GM12891 (cell line): ENCODE data around the gene EYA4.

Source experiments
- DNase-seq: peaks from one replicate; pipeline ENCODE4 v3.0.0; 2011; ENCODE audit warnings: low spot score; ENCODE audit not compliant: insufficient read length
- FAIRE-seq: peaks from 2 replicates; lab custom pipeline; 2011; peaks lifted over from hg19 to GRCh38; lab: Jason Lieb, UNC
- PAX5 ChIP-seq: IDR thresholded peaks from 2 replicates; pipeline ENCODE4 v1.6.1; 2011; ENCODE audit warnings: low read length, moderate library complexity, mild to moderate bottlenecking; ENCODE audit not compliant: insufficient read depth, severe bottlenecking
- POLR2A ChIP-seq: IDR thresholded peaks from 2 replicates; pipeline ENCODE4 v1.6.1; 2011; ENCODE audit warnings: low read depth, low read length, control low read depth
- POLR2AphosphoS5 ChIP-seq: IDR thresholded peaks from 2 replicates; pipeline ENCODE4 v1.6.1; 2011; ENCODE audit warnings: low read depth, low read length, control low read depth
- POU2F2 ChIP-seq: IDR thresholded peaks from 2 replicates; pipeline ENCODE4 v1.6.1; 2011; ENCODE audit warnings: low read depth, mild to moderate bottlenecking, control low read depth, low read length, moderate library complexity
- SPI1 ChIP-seq: IDR thresholded peaks from 2 replicates; pipeline ENCODE4 v1.6.1; 2011; ENCODE audit warnings: low read depth, low read length, control low read depth
- TAF1 ChIP-seq: IDR thresholded peaks from 2 replicates; pipeline ENCODE4 v1.6.1; 2011; ENCODE audit warnings: low read depth, low read length, control low read depth

EYA4 gene

DNA sequence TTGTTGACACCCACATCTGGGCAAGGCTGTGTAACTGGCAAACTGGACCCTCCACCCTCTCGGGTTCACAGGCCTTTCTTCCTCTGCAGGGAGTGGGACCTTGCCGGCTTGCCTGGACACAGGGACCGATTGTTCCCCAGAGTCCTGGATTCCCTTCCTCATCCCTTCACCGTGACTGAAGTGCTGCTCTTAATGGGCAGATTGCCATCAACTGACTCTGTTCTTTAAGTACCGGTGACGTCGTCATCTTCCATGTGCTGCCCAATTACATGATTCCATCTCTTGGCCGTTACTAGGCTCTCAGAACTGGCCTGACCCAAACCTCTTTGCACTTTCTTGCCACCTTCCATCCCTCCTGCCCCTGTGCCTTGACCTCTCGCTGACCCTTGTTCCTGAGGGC is 85.4 kb downstream of the EYA4 start:
- no peak for TF ChIP-seq POLR2AphosphoS5
- TF ChIP-seq POLR2A = no peak
- no peak for TF ChIP-seq PAX5
- no peak for TF ChIP-seq TAF1
- no peak for TF ChIP-seq SPI1
- no peak for TF ChIP-seq POU2F2
- FAIRE-seq (no peak), DNase-seq (no peak)

- no peak for FAIRE-seq
- no peak for TF ChIP-seq TAF1
- no peak for TF ChIP-seq POU2F2
- TF ChIP-seq POLR2AphosphoS5 = no peak
- TF ChIP-seq SPI1 = no peak
- no peak for TF ChIP-seq POLR2A
- TF ChIP-seq PAX5 = no peak
- no peak for DNase-seq
These were observed 92.7 kb downstream of the EYA4 start for GRCh38 chr6:133333852-133334251.

DNA sequence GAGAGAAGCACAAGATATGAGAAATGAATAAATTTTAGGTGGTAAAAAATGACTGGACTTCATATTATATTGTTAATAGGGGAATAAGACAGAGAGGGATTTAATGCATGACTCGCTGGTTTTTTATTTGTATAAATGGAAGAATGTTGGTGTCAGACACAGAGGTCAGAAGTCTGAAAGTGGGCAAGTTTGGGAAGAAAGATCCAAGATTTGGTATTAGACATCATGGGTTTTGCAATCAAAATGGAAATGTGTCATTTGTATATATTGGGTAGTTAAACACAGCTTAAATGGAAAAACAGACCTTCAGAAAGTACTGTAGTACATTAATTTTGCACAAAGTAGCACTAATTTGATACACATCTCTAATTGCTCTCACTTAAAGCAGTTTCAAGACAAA is 96.2 kb downstream of the EYA4 start:
- TF ChIP-seq POLR2AphosphoS5 (no peak), TAF1 (no peak), POLR2A (no peak), SPI1 (no peak), PAX5 (no peak), POU2F2 (no peak)
- no peak for DNase-seq

DNA sequence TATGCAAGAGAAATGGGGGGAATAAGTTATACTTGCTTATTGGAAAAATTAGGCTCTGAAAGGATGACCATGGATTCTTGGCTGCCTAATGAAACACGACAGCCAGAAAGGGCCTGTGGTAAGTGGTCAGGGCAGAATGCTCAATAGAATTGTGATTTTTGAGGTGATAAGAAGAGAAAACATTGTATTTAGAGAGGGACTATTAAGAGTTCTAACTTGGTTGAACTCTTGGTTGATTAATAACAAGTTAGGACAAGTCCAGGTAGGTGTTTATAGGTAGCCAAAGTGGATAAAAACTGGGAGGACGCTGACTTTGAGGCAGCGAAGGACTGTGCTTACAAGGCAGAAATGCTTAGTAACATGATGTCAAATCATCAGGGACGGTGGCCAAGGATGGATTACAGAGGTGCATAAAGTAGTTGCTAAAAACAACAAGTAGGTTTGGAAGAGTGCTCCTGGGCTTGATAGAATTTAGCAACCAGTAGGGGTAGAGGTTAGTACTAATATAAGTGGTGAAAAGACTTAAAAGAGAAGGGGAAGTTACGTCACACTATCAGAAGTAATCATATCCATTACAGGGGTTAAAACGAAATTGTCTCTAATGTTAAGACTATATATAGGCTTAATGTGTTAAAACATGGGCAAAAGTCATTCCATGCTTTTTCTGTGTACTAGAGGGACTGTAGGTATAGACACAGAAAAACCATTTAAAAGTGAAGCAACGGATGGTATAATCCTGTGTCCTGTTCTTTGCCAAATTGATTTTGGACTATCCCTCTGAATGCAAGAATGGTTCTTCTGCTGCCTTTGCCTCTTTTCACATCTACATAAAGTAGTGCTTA is 98.6 kb downstream of the EYA4 start:
- no peak for DNase-seq
- TF ChIP-seq SPI1 (no peak), POLR2AphosphoS5 (no peak), TAF1 (no peak), POLR2A (no peak), PAX5 (no peak), POU2F2 (no peak)
- no peak for FAIRE-seq

More for the DNA sequence above, 96.2 kb downstream of the EYA4 start:
- FAIRE-seq = no peak

GRCh38 chr6:133340557-133340956 is 99.4 kb downstream of the EYA4 start:
- FAIRE-seq = no peak
- no peak for DNase-seq
- no peak for TF ChIP-seq SPI1
- no peak for TF ChIP-seq POU2F2
- no peak for TF ChIP-seq POLR2AphosphoS5
- TF ChIP-seq PAX5 = no peak
- no peak for TF ChIP-seq TAF1
- no peak for TF ChIP-seq POLR2A

DNA sequence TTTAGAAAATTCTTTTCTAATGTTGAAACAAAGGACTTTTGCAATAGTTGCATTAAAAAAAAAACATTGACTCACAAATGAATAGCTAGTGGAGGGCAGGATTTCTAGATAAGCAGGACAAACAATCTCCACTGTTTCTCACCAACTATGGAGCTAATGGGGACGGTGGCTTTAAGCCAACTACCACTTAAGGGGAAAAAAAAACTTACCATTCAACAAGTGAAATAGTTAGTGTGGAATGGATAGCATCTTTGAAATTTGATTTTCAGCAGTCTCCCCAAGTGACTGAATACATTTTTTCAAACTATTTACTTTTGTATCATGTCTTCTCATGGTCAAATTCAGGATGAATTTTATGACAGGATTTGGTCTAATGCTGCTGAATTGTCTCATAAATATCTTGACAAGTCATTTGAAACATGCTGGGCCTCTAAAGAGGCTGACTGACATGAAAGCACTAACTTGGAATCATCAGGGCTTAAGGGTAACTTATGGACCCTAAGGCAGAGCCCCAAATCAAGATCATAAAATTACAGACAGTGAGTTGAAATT is 100.5 kb downstream of the EYA4 start:
- FAIRE-seq (no peak), DNase-seq (no peak)
- TF ChIP-seq TAF1 = no peak
- no peak for TF ChIP-seq POLR2A

DNA sequence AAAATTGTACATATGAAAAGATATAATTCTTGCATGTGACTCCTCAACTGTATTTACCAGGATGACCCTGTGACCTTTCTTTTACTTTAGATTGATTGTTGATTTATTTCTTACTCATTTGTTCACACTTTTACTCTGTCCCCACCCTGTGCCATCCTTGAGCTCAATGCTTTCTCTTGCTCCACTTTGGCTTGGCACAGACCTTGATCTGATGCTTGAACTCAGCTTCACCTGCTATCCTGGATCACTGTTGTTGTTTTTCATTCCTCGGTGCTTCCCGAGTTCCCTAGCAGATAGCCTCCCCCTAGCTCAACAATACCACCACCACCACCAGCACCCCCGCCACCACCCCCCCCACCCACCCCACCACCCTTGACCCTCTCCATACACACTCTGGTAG is 102.1 kb downstream of the EYA4 start:
- DNase-seq = no peak
- TF ChIP-seq POLR2A (no peak), POU2F2 (no peak), POLR2AphosphoS5 (no peak), SPI1 (no peak), PAX5 (no peak), TAF1 (no peak)
- no peak for FAIRE-seq

GRCh38 chr6:133348846-133349245 is 107.7 kb downstream of the EYA4 start:
- FAIRE-seq (no peak), DNase-seq (no peak)
- no peak for TF ChIP-seq POU2F2
- TF ChIP-seq PAX5 = no peak
- TF ChIP-seq POLR2AphosphoS5 = no peak
- no peak for TF ChIP-seq TAF1
- TF ChIP-seq SPI1 = no peak
- TF ChIP-seq POLR2A = no peak

DNA sequence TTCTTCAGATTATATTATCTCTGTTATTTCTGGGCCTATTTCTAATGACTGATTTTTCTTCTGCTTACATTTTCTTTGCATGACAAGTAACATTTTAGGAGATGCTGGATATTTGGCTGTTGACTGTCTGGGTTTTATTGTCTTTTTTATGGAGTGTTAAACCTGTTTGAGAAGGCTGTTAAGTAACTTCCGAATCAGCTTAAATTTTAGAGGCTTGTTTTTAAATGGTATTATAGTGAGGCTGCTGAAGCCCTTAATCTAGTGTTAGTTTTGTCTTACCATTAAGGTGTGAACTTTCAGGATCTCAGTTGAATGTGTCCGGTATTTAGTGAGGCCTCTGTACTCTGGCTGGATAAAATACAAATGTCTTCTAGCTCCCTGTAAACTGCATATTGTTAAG is 109.8 kb downstream of the EYA4 start:
- TF ChIP-seq SPI1 = no peak
- no peak for FAIRE-seq
- no peak for DNase-seq

DNA sequence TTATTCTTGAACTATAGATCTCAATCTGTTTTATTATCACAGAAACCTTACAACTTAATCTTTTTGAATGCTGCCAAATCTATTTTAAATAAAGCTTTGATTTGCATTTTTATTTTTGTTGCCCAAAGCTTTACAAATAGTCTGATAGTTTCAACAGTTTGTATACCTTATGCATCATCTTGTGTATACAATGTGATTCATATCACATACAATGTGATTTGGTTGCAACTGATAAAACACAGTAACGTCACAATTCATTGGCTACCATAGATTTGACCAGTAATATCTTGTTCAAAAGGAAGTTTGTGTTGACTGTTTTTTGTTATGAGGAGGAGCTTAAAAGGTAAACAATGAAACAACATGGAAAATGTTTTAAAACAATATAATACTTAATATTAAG is 110.9 kb downstream of the EYA4 start:
- TF ChIP-seq POLR2AphosphoS5 (no peak), POLR2A (no peak), PAX5 (no peak), TAF1 (no peak), POU2F2 (no peak), SPI1 (no peak)
- FAIRE-seq (no peak), DNase-seq (no peak)
